Measurements from ENCODE around the gene FAM107B. TPM values are rescaled to one million over a fixed set of nuclear protein-coding genes. Genes with fewer than 3 reads are reported as not detected.

FAM107B gene
- total and polyA plus RNA-seq, 7 experiments from 2014 or later = 167 to 236 (median 211) TPM

- Mint-ChIP-seq H3K4me1 (peaks cover 4 to 22% (median 9%) of the 10 kb centered on the region in 7 donors), H3K27ac (peak overlapping the region in 1 of 9 donors; percentile 15), H3K36me3 (peaks cover 0 to 4% (median 0%) of the 10 kb centered on the region in 5 donors), H3K4me3 (no peak overlapping the region), H3K27me3 (no peaks in the 10 kb centered on the region), H3K9me3 (peaks cover 0 to 11% (median 2%) of the 10 kb centered on the region in 11 donors)
- Histone ChIP-seq H3K9me3 (ENCODE audit: control insufficient read depth in 2 of 3, low read length in 3 of 3) (no peaks in the 10 kb centered on the region), H3K36me3 (ENCODE audit: control insufficient read depth in 2 of 3, insufficient read depth in 3 of 3, low read length in 3 of 3) (no peaks in the 10 kb centered on the region), H3K4me1 (ENCODE audit: control insufficient read depth in 2 of 2, insufficient read depth in 2 of 2, low read length in 2 of 2) (no peaks in the 10 kb centered on the region), H3K27me3 (ENCODE audit: control insufficient read depth in 2 of 2, insufficient read depth in 2 of 2, low read length in 2 of 2) (no peaks in the 10 kb centered on the region), H3K27ac (ENCODE audit: low read depth, low read length) (no peak overlapping the region), H3K4me3 (ENCODE audit: low read length) (no peak overlapping the region)
- no peak for DNase-seq
- ChIA-PET CTCF (no interaction called here), POLR2A (no interaction called here)
- intact Hi-C loops (cut with micrococcal nuclease) = no loop called here
- ATAC-seq = no peak
Observed at GRCh38 chr10:14731875-14732512, 42.7 kb downstream of the FAM107B start.

GRCh38 chr10:14728346-14728745, 46.4 kb downstream of the FAM107B start:
- H3K27ac ChIP-seq (ENCODE audit: low read depth, low read length) = no peak overlapping the region
- no peak overlapping the region for H3K4me3 Mint-ChIP-seq
- H3K27me3 Mint-ChIP-seq = no peaks in the 10 kb centered on the region
- peak overlapping the region in 1 of 9 donors; percentile 38 for H3K27ac Mint-ChIP-seq
- intact Hi-C loops (cut with micrococcal nuclease) = no loop called here
- no peaks in the 10 kb centered on the region for H3K9me3 ChIP-seq (ENCODE audit: control insufficient read depth in 2 of 3, low read length in 3 of 3)
- ATAC-seq (no peak), DNase-seq (no peak)
- ChIA-PET POLR2A (no interaction called here), CTCF (no interaction called here)
- H3K4me3 ChIP-seq (ENCODE audit: low read length) = no peak overlapping the region
- peaks cover 9 to 22% of the 10 kb centered on the region in 2 donors for H3K4me1 ChIP-seq (ENCODE audit: control insufficient read depth in 2 of 2, insufficient read depth in 2 of 2, low read length in 2 of 2)
- H3K36me3 ChIP-seq (ENCODE audit: control insufficient read depth in 2 of 3, insufficient read depth in 3 of 3, low read length in 3 of 3) = no peaks in the 10 kb centered on the region
- no peaks in the 10 kb centered on the region for H3K27me3 ChIP-seq (ENCODE audit: control insufficient read depth in 2 of 2, insufficient read depth in 2 of 2, low read length in 2 of 2)
- H3K9me3 Mint-ChIP-seq = peaks cover 0 to 11% (median 2%) of the 10 kb centered on the region in 11 donors
- peaks cover 0 to 4% (median 2%) of the 10 kb centered on the region in 5 donors for H3K36me3 Mint-ChIP-seq
- peaks cover 21 to 36% (median 23%) of the 10 kb centered on the region in 7 donors for H3K4me1 Mint-ChIP-seq

- no peak overlapping the region for H3K4me3 ChIP-seq (ENCODE audit: low read length)
- ChIA-PET POLR2A (no interaction called here), CTCF (no interaction called here)
Observed at GRCh38 chr10:14727924-14728323, 46.8 kb downstream of the FAM107B start.

GRCh38 chr10:14727465-14727864, 47.2 kb downstream of the FAM107B start:
- no peak for ATAC-seq
- ChIA-PET CTCF (no interaction called here), POLR2A (no interaction called here)
- intact Hi-C loops (cut with micrococcal nuclease) = no loop called here
- no peaks in the 10 kb centered on the region for H3K27me3 ChIP-seq (ENCODE audit: control insufficient read depth in 2 of 2, insufficient read depth in 2 of 2, low read length in 2 of 2)
- no peaks in the 10 kb centered on the region for H3K9me3 ChIP-seq (ENCODE audit: control insufficient read depth in 2 of 3, low read length in 3 of 3)
- H3K27me3 Mint-ChIP-seq = no peaks in the 10 kb centered on the region
- H3K36me3 ChIP-seq (ENCODE audit: control insufficient read depth in 2 of 3, insufficient read depth in 3 of 3, low read length in 3 of 3) = no peaks in the 10 kb centered on the region
- no peak overlapping the region for H3K27ac ChIP-seq (ENCODE audit: low read depth, low read length)
- no peak overlapping the region for H3K4me3 Mint-ChIP-seq
- no peak for DNase-seq
- peaks cover 30 to 44% (median 32%) of the 10 kb centered on the region in 7 donors for H3K4me1 Mint-ChIP-seq
- peaks cover 0 to 14% (median 2%) of the 10 kb centered on the region in 11 donors for H3K9me3 Mint-ChIP-seq
- H3K27ac Mint-ChIP-seq = peak overlapping the region in 2 of 9 donors; percentile 17 to 57
- H3K4me3 ChIP-seq (ENCODE audit: low read length) = no peak overlapping the region
- peaks cover 17 to 31% of the 10 kb centered on the region in 2 donors for H3K4me1 ChIP-seq (ENCODE audit: control insufficient read depth in 2 of 2, insufficient read depth in 2 of 2, low read length in 2 of 2)
- peaks cover 0 to 5% (median 2%) of the 10 kb centered on the region in 5 donors for H3K36me3 Mint-ChIP-seq

More at GRCh38 chr10:14727924-14728323, 46.8 kb downstream of the FAM107B start:
- no peak overlapping the region for H3K27ac ChIP-seq (ENCODE audit: low read depth, low read length)
- no peak for DNase-seq
- H3K9me3 ChIP-seq (ENCODE audit: control insufficient read depth in 2 of 3, low read length in 3 of 3) = no peaks in the 10 kb centered on the region
- Mint-ChIP-seq H3K9me3 (peaks cover 0 to 11% (median 2%) of the 10 kb centered on the region in 11 donors), H3K27me3 (no peaks in the 10 kb centered on the region), H3K36me3 (peaks cover 0 to 4% (median 2%) of the 10 kb centered on the region in 5 donors), H3K27ac (peak overlapping the region in 1 of 9 donors; percentile 38), H3K4me3 (no peak overlapping the region), H3K4me1 (peaks cover 25 to 40% (median 27%) of the 10 kb centered on the region in 7 donors)
- no peak for ATAC-seq
- no peaks in the 10 kb centered on the region for H3K36me3 ChIP-seq (ENCODE audit: control insufficient read depth in 2 of 3, insufficient read depth in 3 of 3, low read length in 3 of 3)
- H3K27me3 ChIP-seq (ENCODE audit: control insufficient read depth in 2 of 2, insufficient read depth in 2 of 2, low read length in 2 of 2) = no peaks in the 10 kb centered on the region
- intact Hi-C loops (cut with micrococcal nuclease) = no loop called here
- peaks cover 14 to 26% of the 10 kb centered on the region in 2 donors for H3K4me1 ChIP-seq (ENCODE audit: control insufficient read depth in 2 of 2, insufficient read depth in 2 of 2, low read length in 2 of 2)

- Histone ChIP-seq H3K27ac (ENCODE audit: low read depth, low read length) (peak overlapping the region; percentile 17), H3K4me3 (ENCODE audit: low read length) (no peak overlapping the region), H3K4me1 (ENCODE audit: control insufficient read depth in 2 of 2, insufficient read depth in 2 of 2, low read length in 2 of 2) (peaks cover 17 to 33% of the 10 kb centered on the region in 2 donors), H3K36me3 (ENCODE audit: control insufficient read depth in 2 of 3, insufficient read depth in 3 of 3, low read length in 3 of 3) (no peaks in the 10 kb centered on the region), H3K27me3 (ENCODE audit: control insufficient read depth in 2 of 2, insufficient read depth in 2 of 2, low read length in 2 of 2) (no peaks in the 10 kb centered on the region), H3K9me3 (ENCODE audit: control insufficient read depth in 2 of 3, low read length in 3 of 3) (no peaks in the 10 kb centered on the region)
- ChIA-PET POLR2A (interaction anchor here (1.1 kb wide), 1 partner anchor 141 kb away, joined by 3 read pairs; no protein-coding TSS in a partner anchor), CTCF (no interaction called here)
- intact Hi-C loops (cut with micrococcal nuclease) = loop anchor here (5.0 kb wide), 3 partner anchors 68 to 188 kb away; no protein-coding TSS in a partner anchor
- H3K36me3 Mint-ChIP-seq = peaks cover 0 to 9% (median 4%) of the 10 kb centered on the region in 5 donors
- H3K4me3 Mint-ChIP-seq = peak overlapping the region in 8 of 10 donors; percentile 13 to 71 (median 32)
- peaks cover 31 to 43% (median 37%) of the 10 kb centered on the region in 7 donors for H3K4me1 Mint-ChIP-seq
- no peaks in the 10 kb centered on the region for H3K27me3 Mint-ChIP-seq
- DNase-seq (no peak), ATAC-seq (no peak)
- H3K27ac Mint-ChIP-seq = peak overlapping the region in 8 of 9 donors; percentile 58 to 97 (median 80)
- H3K9me3 Mint-ChIP-seq = peaks cover 0 to 17% (median 4%) of the 10 kb centered on the region in 11 donors
Observed at GRCh38 chr10:14724931-14725330, 49.8 kb downstream of the FAM107B start.

GRCh38 chr10:14723052-14723689, 51.5 kb downstream of the FAM107B start:
- Histone ChIP-seq H3K36me3 (ENCODE audit: control insufficient read depth in 2 of 3, insufficient read depth in 3 of 3, low read length in 3 of 3) (no peaks in the 10 kb centered on the region), H3K9me3 (ENCODE audit: control insufficient read depth in 2 of 3, low read length in 3 of 3) (no peaks in the 10 kb centered on the region), H3K4me3 (ENCODE audit: low read length) (peak overlapping the region; percentile 36), H3K27me3 (ENCODE audit: control insufficient read depth in 2 of 2, insufficient read depth in 2 of 2, low read length in 2 of 2) (no peaks in the 10 kb centered on the region), H3K4me1 (ENCODE audit: control insufficient read depth in 2 of 2, insufficient read depth in 2 of 2, low read length in 2 of 2) (peaks cover 17 to 33% of the 10 kb centered on the region in 2 donors), H3K27ac (ENCODE audit: low read depth, low read length) (peak overlapping the region; percentile 53)
- ChIA-PET CTCF (interaction anchor here (0.6 to 1.2 kb wide), 3 partner anchors 17 to 180 kb away, joined by 3 read pairs; no protein-coding TSS in a partner anchor), POLR2A (interaction anchor here (0.7 to 1.1 kb wide), 2 partner anchors 24 to 135 kb away, joined by 3 read pairs; no protein-coding TSS in a partner anchor)
- Mint-ChIP-seq H3K36me3 (peaks cover 0 to 11% (median 4%) of the 10 kb centered on the region in 5 donors), H3K27me3 (no peaks in the 10 kb centered on the region), H3K9me3 (peaks cover 0 to 17% (median 4%) of the 10 kb centered on the region in 11 donors), H3K4me3 (peak overlapping the region; percentile 9 to 71 (median 58)), H3K4me1 (peaks cover 31 to 43% (median 37%) of the 10 kb centered on the region in 7 donors), H3K27ac (peak overlapping the region; percentile 47 to 97 (median 92))
- ATAC-seq (peak; percentile 90), DNase-seq (peak in 8 of 9 donors; percentile 24 to 64 (median 52))
- intact Hi-C loops (cut with micrococcal nuclease) = loop anchor here (2.0 to 5.0 kb wide), 5 partner anchors 20 to 186 kb away; no protein-coding TSS in a partner anchor
